Nephron progenitor cell (in vitro differentiated cells): ENCODE results near the gene GPC5.
"Not testable (repeated sequence)": the region's sequence is repeated elsewhere in the genome, so short reads cannot be mapped to it uniquely, and the experiment has no call there.

Experiments
- DNase-seq: peaks from one replicate; pipeline ENCODE4 v3.0.0; 2021
- H3K27ac Mint-ChIP-seq: 2 replicates; pipeline ENCODE4 v1.8.0; 2021; ENCODE audit warnings: mild to moderate bottlenecking, moderate library complexity, mixed read lengths
- H3K27me3 Mint-ChIP-seq: 2 replicates; pipeline ENCODE4 v1.8.0; 2021; ENCODE audit warnings: mild to moderate bottlenecking, low read depth, mixed read lengths; ENCODE audit not compliant: poor library complexity
- H3K36me3 Mint-ChIP-seq: 2 replicates; pipeline ENCODE4 v1.8.0; 2021; ENCODE audit warnings: low read depth, mixed read lengths
- H3K4me1 Mint-ChIP-seq: 2 replicates; pipeline ENCODE4 v1.8.0; 2021; ENCODE audit warnings: mixed read lengths
- H3K4me3 Mint-ChIP-seq: 2 replicates; pipeline ENCODE4 v1.8.0; 2021; ENCODE audit warnings: mild to moderate bottlenecking, moderate library complexity, mixed read lengths
- H3K9me3 Mint-ChIP-seq: 2 replicates; pipeline ENCODE4 v1.8.0; 2021; ENCODE audit warnings: mild to moderate bottlenecking, moderate library complexity, mixed read lengths
- TF ChIP-seq, protein P1 (sequence below): fragments of 200-600 bp; sonication (generic); IDR thresholded peaks from 2 replicates; pipeline ENCODE4 v1.5.0; 2021; ENCODE audit warnings: antibody characterized with exemption

GPC5 gene

DNA sequence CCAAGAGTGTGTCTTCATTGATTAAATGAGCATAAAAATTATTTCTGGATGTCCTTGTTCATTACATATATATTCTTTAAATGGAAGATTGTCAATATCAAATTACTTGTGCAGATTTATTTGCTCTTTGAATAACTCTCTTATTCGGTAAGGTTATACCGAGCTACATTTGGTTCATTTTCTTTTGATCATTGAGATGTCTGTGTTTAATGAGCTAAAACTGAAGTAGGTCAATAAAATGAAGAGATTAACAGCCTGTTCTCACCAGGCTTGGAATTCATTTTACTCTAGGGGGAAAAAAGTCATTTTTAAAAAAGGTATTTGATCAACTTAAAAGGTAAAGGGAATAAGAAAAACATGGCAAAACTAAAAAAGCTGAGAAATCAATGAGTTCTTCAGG lies 10.6 kb downstream of the GPC5 start:
- Mint-ChIP-seq H3K36me3 (peaks cover 14% of the 10 kb centered on the region), H3K4me1 (peaks cover 25% of the 10 kb centered on the region), H3K9me3 (peaks cover 18% of the 10 kb centered on the region), H3K27ac (peak overlapping the region; percentile 45), H3K4me3 (no peak overlapping the region), H3K27me3 (no peaks in the 10 kb centered on the region)
- DNase-seq = no peak
- TF ChIP-seq, protein P1, sequence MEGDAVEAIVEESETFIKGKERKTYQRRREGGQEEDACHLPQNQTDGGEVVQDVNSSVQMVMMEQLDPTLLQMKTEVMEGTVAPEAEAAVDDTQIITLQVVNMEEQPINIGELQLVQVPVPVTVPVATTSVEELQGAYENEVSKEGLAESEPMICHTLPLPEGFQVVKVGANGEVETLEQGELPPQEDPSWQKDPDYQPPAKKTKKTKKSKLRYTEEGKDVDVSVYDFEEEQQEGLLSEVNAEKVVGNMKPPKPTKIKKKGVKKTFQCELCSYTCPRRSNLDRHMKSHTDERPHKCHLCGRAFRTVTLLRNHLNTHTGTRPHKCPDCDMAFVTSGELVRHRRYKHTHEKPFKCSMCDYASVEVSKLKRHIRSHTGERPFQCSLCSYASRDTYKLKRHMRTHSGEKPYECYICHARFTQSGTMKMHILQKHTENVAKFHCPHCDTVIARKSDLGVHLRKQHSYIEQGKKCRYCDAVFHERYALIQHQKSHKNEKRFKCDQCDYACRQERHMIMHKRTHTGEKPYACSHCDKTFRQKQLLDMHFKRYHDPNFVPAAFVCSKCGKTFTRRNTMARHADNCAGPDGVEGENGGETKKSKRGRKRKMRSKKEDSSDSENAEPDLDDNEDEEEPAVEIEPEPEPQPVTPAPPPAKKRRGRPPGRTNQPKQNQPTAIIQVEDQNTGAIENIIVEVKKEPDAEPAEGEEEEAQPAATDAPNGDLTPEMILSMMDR = no peak

DNA sequence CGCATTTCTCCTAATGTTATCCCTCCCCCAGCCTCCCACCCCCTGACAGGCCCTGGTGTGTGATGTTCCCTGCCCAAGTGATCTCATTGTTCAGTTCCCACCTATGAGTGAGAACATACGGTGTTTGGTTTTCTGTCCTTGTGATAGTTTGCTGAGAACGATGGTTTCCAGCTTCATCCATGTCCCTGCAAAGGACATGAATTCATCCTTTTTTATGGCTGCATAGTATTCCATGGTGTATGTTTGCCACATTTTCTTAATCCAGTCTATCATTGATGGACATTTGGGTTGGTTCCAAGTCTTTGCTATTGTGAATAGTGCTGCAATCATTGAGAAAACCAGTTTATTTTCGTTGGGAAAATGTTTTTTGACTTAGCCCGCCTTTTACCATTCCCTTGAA lies 18.2 kb downstream of the GPC5 start:
- not testable (repeated sequence) for H3K27ac Mint-ChIP-seq, H3K27me3 Mint-ChIP-seq, H3K9me3 Mint-ChIP-seq, H3K4me3 Mint-ChIP-seq, H3K36me3 Mint-ChIP-seq, DNase-seq, H3K4me1 Mint-ChIP-seq

DNA sequence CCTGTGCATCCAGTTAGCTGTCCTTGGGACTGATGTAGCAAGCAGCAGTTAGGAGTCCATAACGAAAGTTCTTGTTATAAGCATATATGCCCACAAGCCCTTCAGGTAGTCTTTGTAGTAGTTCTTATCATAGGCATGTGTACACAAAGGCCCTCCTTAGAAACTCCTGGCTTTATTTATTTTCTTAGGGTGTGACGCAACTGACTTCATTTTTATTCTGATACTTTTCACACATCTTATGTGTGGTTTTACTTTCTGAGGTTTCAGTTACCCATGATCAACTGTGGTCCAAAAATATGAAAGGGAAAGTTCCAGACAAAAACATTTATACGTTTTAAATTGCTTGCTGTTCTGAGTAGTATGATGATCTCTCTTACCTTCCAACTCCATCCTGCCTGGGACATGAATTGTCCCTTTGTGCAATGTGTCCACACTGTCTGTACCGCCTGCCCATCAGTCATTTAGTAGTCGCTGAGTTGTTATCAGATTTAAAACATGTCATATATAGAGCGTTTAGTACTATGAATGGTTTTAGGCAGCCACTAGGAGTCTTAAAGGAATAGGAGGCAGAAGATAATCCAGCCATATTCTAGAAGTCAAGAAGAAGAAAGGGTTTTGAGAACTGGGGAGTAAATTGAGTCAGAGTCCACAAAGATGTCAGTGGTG lies 19.4 kb downstream of the GPC5 start:
- H3K27ac Mint-ChIP-seq = no peak overlapping the region
- H3K27me3 Mint-ChIP-seq = peaks cover 5% of the 10 kb centered on the region

DNA sequence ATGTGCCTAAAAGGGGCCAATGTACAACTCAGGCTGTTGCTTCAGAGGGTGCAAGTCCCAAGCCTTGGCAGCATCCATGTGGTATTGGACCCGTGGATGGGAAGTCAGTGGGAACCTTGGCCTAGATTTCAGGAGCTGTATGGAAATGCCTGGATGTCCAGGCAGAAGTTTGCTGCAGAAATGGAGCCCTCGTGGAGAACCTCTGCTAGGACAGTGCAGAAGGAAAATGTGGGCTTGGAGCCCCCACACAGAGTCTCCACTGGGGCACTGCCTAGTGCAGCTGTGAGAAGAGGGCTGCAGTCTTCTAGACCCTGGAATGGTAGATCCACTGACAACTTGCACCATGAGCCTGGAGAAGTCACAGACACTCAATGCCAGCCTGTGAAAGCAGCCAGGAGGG lies 28.5 kb downstream of the GPC5 start:
- Mint-ChIP-seq H3K27me3 (no peaks in the 10 kb centered on the region), H3K27ac (no peak overlapping the region), H3K9me3 (peaks cover 51% of the 10 kb centered on the region), H3K36me3 (peaks cover 25% of the 10 kb centered on the region), H3K4me1 (no peaks in the 10 kb centered on the region), H3K4me3 (no peak overlapping the region)
- TF ChIP-seq, protein P1 = no peak
- DNase-seq = no peak

More for the DNA sequence above, 19.4 kb downstream of the GPC5 start:
- no peaks in the 10 kb centered on the region for H3K36me3 Mint-ChIP-seq
- TF ChIP-seq, protein P1 = no peak
- no peak overlapping the region for H3K4me3 Mint-ChIP-seq
- no peaks in the 10 kb centered on the region for H3K9me3 Mint-ChIP-seq
- DNase-seq = no peak
- H3K4me1 Mint-ChIP-seq = no peaks in the 10 kb centered on the region

DNA sequence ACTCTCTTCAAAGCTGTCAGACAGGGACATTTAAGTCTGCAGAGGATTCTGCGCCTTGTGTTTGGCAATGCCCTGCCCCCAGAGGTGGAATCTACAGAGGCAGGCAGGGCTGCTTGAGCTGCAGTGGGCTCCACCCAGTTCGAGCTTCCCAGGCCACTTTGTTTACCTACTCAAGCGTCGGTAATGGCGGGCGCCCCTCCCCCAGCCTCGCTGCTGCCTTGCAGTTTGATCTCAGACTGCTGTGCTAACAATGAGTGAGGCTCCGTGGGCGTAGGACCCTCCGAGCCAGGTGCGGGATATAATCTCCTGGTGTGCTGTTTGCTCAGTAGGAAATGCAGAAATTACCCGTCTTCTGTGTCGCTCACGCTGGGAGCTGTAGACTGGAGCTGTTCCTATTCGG lies 40.3 kb downstream of the GPC5 start:
- DNase-seq, H3K27ac Mint-ChIP-seq, H3K27me3 Mint-ChIP-seq, H3K4me3 Mint-ChIP-seq, H3K4me1 Mint-ChIP-seq: not testable (repeated sequence)
- H3K9me3 Mint-ChIP-seq = peaks cover 55% of the 10 kb centered on the region
- H3K36me3 Mint-ChIP-seq = peaks cover 14% of the 10 kb centered on the region

DNA sequence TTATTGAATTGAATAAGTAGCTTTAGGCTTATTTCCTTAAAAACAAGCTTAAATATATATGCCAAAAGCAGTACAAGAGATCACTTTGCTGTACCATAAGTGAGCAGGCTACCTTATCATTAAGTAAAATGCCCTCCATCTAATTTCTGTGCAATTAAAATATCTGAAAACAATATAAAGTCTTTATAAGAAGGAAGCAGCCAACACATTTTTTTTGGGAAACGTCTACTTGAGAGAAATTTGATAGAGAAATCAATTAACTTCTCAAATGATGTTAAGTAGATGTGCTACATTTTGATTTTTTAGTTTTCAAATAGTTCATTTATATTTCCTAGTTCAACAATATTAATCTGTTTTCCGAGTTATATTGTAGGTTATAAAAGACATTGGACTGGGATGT lies 52.5 kb downstream of the GPC5 start:
- Mint-ChIP-seq H3K9me3 (no peaks in the 10 kb centered on the region), H3K27me3 (peaks cover 9% of the 10 kb centered on the region), H3K27ac (no peak overlapping the region), H3K4me1 (no peaks in the 10 kb centered on the region), H3K4me3 (no peak overlapping the region), H3K36me3 (no peaks in the 10 kb centered on the region)
- TF ChIP-seq, protein P1 = no peak
- no peak for DNase-seq

DNA sequence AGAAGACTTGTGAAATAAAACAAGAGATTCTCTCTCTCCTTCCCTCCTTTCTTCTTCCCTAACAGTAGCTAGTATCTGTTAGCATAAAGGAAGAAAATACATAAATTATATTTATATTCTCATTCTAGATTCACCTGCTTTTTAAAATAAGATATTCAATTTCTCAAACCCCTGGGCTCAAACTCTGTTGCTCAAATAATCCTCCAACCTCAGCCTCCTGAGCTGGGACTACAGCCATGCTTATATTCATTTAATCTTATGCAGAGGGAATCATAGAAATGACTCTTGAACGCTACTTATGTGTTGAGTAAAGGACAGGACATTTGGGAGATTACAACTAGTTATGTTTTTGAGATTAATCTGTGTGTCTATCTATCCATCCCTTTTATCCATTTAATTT lies 56.2 kb downstream of the GPC5 start:
- H3K36me3 Mint-ChIP-seq = no peaks in the 10 kb centered on the region
- H3K4me1 Mint-ChIP-seq = no peaks in the 10 kb centered on the region
- no peaks in the 10 kb centered on the region for H3K9me3 Mint-ChIP-seq
- TF ChIP-seq, protein P1 = no peak
- no peak for DNase-seq
- peaks cover 11% of the 10 kb centered on the region for H3K27me3 Mint-ChIP-seq
- H3K27ac Mint-ChIP-seq = no peak overlapping the region
- H3K4me3 Mint-ChIP-seq = no peak overlapping the region
